Central memory CD8-positive, alpha-beta T cell (primary cell): ENCODE results near the gene PROK2.

ENCODE experiments used
- ATAC-seq: fragments of 150-1000 bp; cut with Tn5 transposase; replicated peaks from 2 replicates; pipeline ENCODE4 v1.10.0; 2022; ENCODE audit warnings: mild to moderate bottlenecking, moderate FRiP score, moderate number of reproducible peaks; ENCODE audit not compliant: poor library complexity, severe bottlenecking; ENCODE audit errors: extremely low read depth
- DNase-seq, 2 donors: peaks; one replicate each; pipeline ENCODE4 v3.0.0; 2021; ENCODE audit warnings: low spot score in 2 of 2
- H3K27ac Mint-ChIP-seq: one replicate; pipeline ENCODE4 v1.8.0; 2022; ENCODE audit warnings: low read depth, mild to moderate bottlenecking, moderate library complexity, mixed read lengths
- H3K27me3 Mint-ChIP-seq: one replicate; pipeline ENCODE4 v1.8.0; 2022; ENCODE audit warnings: mixed read lengths
- H3K36me3 Mint-ChIP-seq: one replicate; pipeline ENCODE4 v1.8.0; 2022; ENCODE audit warnings: mild to moderate bottlenecking, moderate library complexity, mixed read lengths; ENCODE audit not compliant: insufficient read depth
- H3K4me1 Mint-ChIP-seq: one replicate; pipeline ENCODE4 v1.8.0; 2022; ENCODE audit warnings: mixed read lengths
- H3K4me3 Mint-ChIP-seq: one replicate; pipeline ENCODE4 v1.8.0; 2022; ENCODE audit warnings: mild to moderate bottlenecking, moderate library complexity, mixed read lengths
- H3K9me3 Mint-ChIP-seq: one replicate; pipeline ENCODE4 v1.8.0; 2022; ENCODE audit warnings: mixed read lengths

Gene PROK2

DNA sequence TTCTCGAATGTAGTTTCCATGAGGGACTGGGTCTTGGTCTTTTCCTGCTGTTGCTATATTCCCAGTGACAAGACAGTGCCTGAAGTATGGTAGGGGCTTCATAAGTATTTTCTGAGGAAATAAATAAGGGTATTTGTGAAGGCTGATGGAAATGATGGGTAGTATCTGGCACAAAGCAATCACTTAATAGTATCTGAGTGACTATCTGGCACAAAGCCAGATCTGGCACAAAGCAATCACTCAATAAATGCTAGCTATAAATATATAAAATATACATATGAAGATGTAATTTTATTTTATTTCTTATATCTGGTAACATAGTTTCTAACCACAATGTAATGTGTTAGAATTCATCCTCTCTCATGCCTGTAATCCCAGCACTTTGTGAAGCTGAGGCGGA, 20.7 kb upstream of the PROK2 start:
- Mint-ChIP-seq H3K4me1 (no peaks in the 10 kb centered on the region), H3K27ac (no peak overlapping the region), H3K36me3 (no peaks in the 10 kb centered on the region), H3K27me3 (peaks cover 15% of the 10 kb centered on the region), H3K9me3 (no peaks in the 10 kb centered on the region), H3K4me3 (no peak overlapping the region)
- ATAC-seq (no peak), DNase-seq (no peak)

GRCh38 chr3:71805199-71805598, 20.3 kb upstream of the PROK2 start:
- peaks cover 17% of the 10 kb centered on the region for H3K27me3 Mint-ChIP-seq
- H3K4me1 Mint-ChIP-seq, result no peaks in the 10 kb centered on the region
- no peaks in the 10 kb centered on the region for H3K36me3 Mint-ChIP-seq
- DNase-seq (no peak), ATAC-seq (no peak)
- H3K9me3 Mint-ChIP-seq, result no peaks in the 10 kb centered on the region
- H3K4me3 Mint-ChIP-seq, result no peak overlapping the region
- H3K27ac Mint-ChIP-seq, result no peak overlapping the region

- DNase-seq (no peak), ATAC-seq (no peak)
- Mint-ChIP-seq H3K4me1 (no peaks in the 10 kb centered on the region), H3K36me3 (no peaks in the 10 kb centered on the region), H3K27ac (no peak overlapping the region), H3K9me3 (no peaks in the 10 kb centered on the region), H3K27me3 (peaks cover 29% of the 10 kb centered on the region), H3K4me3 (no peak overlapping the region)
Measured at GRCh38 chr3:71803248-71803647, 18.3 kb upstream of the PROK2 start.

- no peak overlapping the region for H3K4me3 Mint-ChIP-seq
- peaks cover 29% of the 10 kb centered on the region for H3K27me3 Mint-ChIP-seq
- ATAC-seq (no peak), DNase-seq (no peak)
- H3K36me3 Mint-ChIP-seq, result no peaks in the 10 kb centered on the region
- H3K4me1 Mint-ChIP-seq, result no peaks in the 10 kb centered on the region
- H3K9me3 Mint-ChIP-seq, result no peaks in the 10 kb centered on the region
- no peak overlapping the region for H3K27ac Mint-ChIP-seq
Measured at GRCh38 chr3:71801986-71802385, 17.0 kb upstream of the PROK2 start.

DNA sequence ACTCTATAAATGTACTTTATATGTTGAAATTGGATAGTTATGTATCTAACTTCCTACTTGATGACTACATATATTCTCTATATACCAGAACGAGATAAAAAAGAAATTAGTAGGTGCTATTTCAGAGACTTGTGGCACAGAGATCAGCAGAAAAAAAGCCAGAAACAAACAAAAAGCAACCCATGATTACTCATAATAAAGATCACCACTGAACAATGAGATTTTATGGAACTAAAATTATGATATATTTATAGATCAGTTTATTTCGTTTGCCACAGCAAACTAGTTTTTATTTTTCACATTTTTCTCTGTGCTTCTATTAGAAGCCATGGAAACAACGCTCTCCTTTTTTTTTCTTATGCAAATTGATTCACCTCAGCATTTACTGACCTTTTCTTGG, 15.1 kb upstream of the PROK2 start:
- Mint-ChIP-seq H3K9me3 (no peaks in the 10 kb centered on the region), H3K4me3 (no peak overlapping the region), H3K27me3 (peaks cover 29% of the 10 kb centered on the region), H3K27ac (no peak overlapping the region), H3K36me3 (no peaks in the 10 kb centered on the region), H3K4me1 (peaks cover 7% of the 10 kb centered on the region)
- no peak for DNase-seq
- no peak for ATAC-seq

DNA sequence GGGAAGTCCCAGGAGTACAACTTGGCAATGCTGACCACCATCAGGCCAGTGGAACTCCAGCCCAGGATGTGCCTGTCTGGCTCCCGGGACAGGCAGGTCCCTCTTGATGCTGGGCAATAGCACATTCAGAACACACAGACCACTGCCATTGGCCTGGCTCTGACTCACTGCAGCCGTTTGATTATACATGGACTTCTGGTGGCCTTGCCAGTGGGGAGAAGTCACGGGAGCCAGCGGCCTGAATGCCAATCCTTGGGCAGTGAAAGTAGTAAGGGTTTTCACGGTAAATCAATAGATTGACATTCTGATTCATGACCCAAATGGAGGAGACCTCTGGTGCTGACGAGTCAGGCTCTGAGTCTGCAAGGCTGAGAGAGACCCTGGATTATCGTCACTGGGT, 12.5 kb upstream of the PROK2 start:
- H3K4me1 Mint-ChIP-seq, result peaks cover 7% of the 10 kb centered on the region
- H3K9me3 Mint-ChIP-seq, result no peaks in the 10 kb centered on the region
- no peak overlapping the region for H3K4me3 Mint-ChIP-seq
- no peaks in the 10 kb centered on the region for H3K36me3 Mint-ChIP-seq
- H3K27me3 Mint-ChIP-seq, result peaks cover 25% of the 10 kb centered on the region
- no peak for DNase-seq
- no peak for ATAC-seq
- no peak overlapping the region for H3K27ac Mint-ChIP-seq

GRCh38 chr3:71796290-71796689, 11.3 kb upstream of the PROK2 start:
- Mint-ChIP-seq H3K27me3 (peaks cover 14% of the 10 kb centered on the region), H3K9me3 (no peaks in the 10 kb centered on the region), H3K4me3 (no peak overlapping the region), H3K4me1 (peaks cover 7% of the 10 kb centered on the region), H3K36me3 (no peaks in the 10 kb centered on the region), H3K27ac (no peak overlapping the region)
- ATAC-seq (no peak), DNase-seq (no peak)

DNA sequence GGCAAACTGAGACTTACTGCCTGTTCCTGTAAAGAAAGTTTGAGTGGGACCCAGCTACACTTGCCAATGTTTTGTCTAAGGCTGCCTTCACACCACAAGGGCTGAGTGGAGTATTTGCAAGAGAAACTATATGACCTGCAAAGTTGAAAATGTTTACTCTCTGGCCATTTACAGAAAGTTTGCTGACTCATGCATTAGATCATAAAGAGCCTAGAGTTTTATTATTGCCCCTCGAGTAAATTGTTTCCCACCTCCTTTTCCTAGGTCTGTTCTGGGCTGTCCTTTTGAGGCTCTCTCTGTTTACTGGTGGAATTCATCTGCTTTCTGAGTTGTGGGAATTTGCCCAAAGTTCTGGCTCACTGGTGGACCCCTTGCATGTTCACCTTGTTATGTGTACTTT, 6.7 kb upstream of the PROK2 start:
- H3K27ac Mint-ChIP-seq, result no peak overlapping the region
- ATAC-seq, result no peak

DNA sequence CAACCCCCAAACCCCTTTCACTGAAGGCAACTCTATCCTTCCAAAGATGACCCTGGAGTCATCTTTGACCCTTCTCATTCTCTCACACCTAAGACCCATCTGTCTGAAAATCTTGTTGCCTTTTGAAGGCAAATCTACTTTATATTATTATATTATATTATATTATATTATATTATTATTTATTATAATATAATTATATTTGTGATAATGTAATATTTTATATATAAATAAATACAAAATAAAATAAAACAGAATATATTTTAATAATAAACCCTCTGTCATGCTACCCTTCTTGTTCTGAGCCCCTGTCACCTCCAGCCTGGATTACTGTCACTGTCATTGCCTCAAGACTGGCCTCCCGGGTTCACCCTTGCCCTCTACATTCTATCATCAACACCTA, 5.0 kb upstream of the PROK2 start:
- no peak for DNase-seq
- no peak for ATAC-seq

More for the DNA sequence above, 6.7 kb upstream of the PROK2 start:
- no peak for DNase-seq
- Mint-ChIP-seq H3K4me3 (no peak overlapping the region), H3K4me1 (peaks cover 7% of the 10 kb centered on the region), H3K36me3 (no peaks in the 10 kb centered on the region), H3K9me3 (no peaks in the 10 kb centered on the region), H3K27me3 (peaks cover 12% of the 10 kb centered on the region)

GRCh38 chr3:71787851-71788405, 3.0 kb upstream of the PROK2 start:
- no peaks in the 10 kb centered on the region for H3K9me3 Mint-ChIP-seq
- peaks cover 48% of the 10 kb centered on the region for H3K27me3 Mint-ChIP-seq
- H3K27ac Mint-ChIP-seq, result no peak overlapping the region
- no peak for DNase-seq
- no peaks in the 10 kb centered on the region for H3K36me3 Mint-ChIP-seq
- no peak for ATAC-seq
- H3K4me3 Mint-ChIP-seq, result no peak overlapping the region
- H3K4me1 Mint-ChIP-seq, result peaks cover 17% of the 10 kb centered on the region

More for the DNA sequence above, 5.0 kb upstream of the PROK2 start:
- Mint-ChIP-seq H3K36me3 (no peaks in the 10 kb centered on the region), H3K4me3 (no peak overlapping the region), H3K27ac (no peak overlapping the region), H3K4me1 (peaks cover 10% of the 10 kb centered on the region), H3K9me3 (no peaks in the 10 kb centered on the region), H3K27me3 (peaks cover 29% of the 10 kb centered on the region)

- no peaks in the 10 kb centered on the region for H3K36me3 Mint-ChIP-seq
- no peak for ATAC-seq
- peaks cover 62% of the 10 kb centered on the region for H3K27me3 Mint-ChIP-seq
- H3K4me3 Mint-ChIP-seq, result no peak overlapping the region
- DNase-seq, result no peak
- H3K9me3 Mint-ChIP-seq, result no peaks in the 10 kb centered on the region
- peaks cover 17% of the 10 kb centered on the region for H3K4me1 Mint-ChIP-seq
- H3K27ac Mint-ChIP-seq, result no peak overlapping the region
Measured at GRCh38 chr3:71786551-71786950, 1.6 kb upstream of the PROK2 start.

- ATAC-seq, result no peak
- Mint-ChIP-seq H3K4me1 (peaks cover 17% of the 10 kb centered on the region), H3K4me3 (peak overlapping the region; percentile 65), H3K27me3 (peaks cover 66% of the 10 kb centered on the region), H3K36me3 (no peaks in the 10 kb centered on the region), H3K9me3 (no peaks in the 10 kb centered on the region), H3K27ac (no peak overlapping the region)
- no peak for DNase-seq
Measured at GRCh38 chr3:71786217-71786549, 1.2 kb upstream of the PROK2 start.

- Mint-ChIP-seq H3K9me3 (no peaks in the 10 kb centered on the region), H3K27me3 (peaks cover 71% of the 10 kb centered on the region), H3K4me3 (peak overlapping the region; percentile 65), H3K4me1 (peaks cover 17% of the 10 kb centered on the region), H3K27ac (no peak overlapping the region), H3K36me3 (no peaks in the 10 kb centered on the region)
- ATAC-seq, result no peak
- no peak for DNase-seq
Measured at GRCh38 chr3:71785532-71786216, 726 bp upstream of the PROK2 start.
